Gastroesophageal sphincter (tissue), 3 donors: ENCODE results near the gene DPPA4.

Source experiments
- CTCF ChIP-seq, 4 experiments: fragments of 200-600 bp in 2 of 4; fragments of 450-650 bp in 2 of 4; sonication (generic) in 1 of 4; IDR thresholded peaks; one replicate each; pipeline ENCODE4 v1.5.1; 2017 to 2019; ENCODE audit warnings: antibody characterized with exemption in 4 of 4, mild to moderate bottlenecking in 2 of 4, moderate library complexity in 2 of 4
- POLR2A ChIP-seq, 2 donors: fragments of 450-650 bp; IDR thresholded peaks; one replicate each; pipeline ENCODE4 v1.6.1; 2017; ENCODE audit warnings: antibody characterized with exemption in 2 of 2, mild to moderate bottlenecking in 2 of 2, moderate library complexity in 1 of 2
- POLR2AphosphoS5 ChIP-seq: sonication (generic); formaldehyde crosslinking; IDR thresholded peaks from one replicate; pipeline ENCODE4 v1.6.1; 2017; ENCODE audit warnings: antibody characterized with exemption

GRCh38 chr3:109373933-109374332 is 36.6 kb upstream of the DPPA4 start:
- no peak for TF ChIP-seq POLR2AphosphoS5
- no peak for TF ChIP-seq CTCF (IDR thresholded peaks at IDR 0.05)
- TF ChIP-seq POLR2A (IDR thresholded peaks at IDR 0.05): no peak
